22Rv1 (cell line): Measurements from ENCODE around the gene MEGF11.
A peak's percentile ranks its signal among the peaks of the same experiment; 100 is the strongest.

ENCODE experiments used
- H3K27ac ChIP-seq: fragments of 450-650 bp; 2 replicates; pipeline ENCODE4 v1.5.1; 2017
- CTCF ChIP-seq: fragments of 450-650 bp; IDR thresholded peaks from 2 replicates; pipeline ENCODE4 v1.5.1; 2017; ENCODE audit warnings: mild to moderate bottlenecking
- ZFX ChIP-seq: fragments of 450-650 bp; IDR thresholded peaks from 2 replicates; pipeline ENCODE4 v1.6.1; 2017; ENCODE audit warnings: antibody characterized with exemption, borderline replicate concordance

The MEGF11 gene

GRCh38 chr15:66293419-66294156 is 40.0 kb upstream of the MEGF11 start, which contains the start of gene DIS3L:
DIS3L (plus strand) TSS chr15:66293568; CDS start chr15:66293597, 29 bp downstream.
- peak within 1 kb of the TSS; percentile 83 for H3K27ac ChIP-seq
- TF ChIP-seq ZFX: no peak
- TF ChIP-seq CTCF: no peak

- TF ChIP-seq CTCF (no peak), ZFX (no peak)
Measured at GRCh38 chr15:66292571-66293418, 39.2 kb upstream of the MEGF11 start.

GRCh38 chr15:66291816-66292570 is 38.4 kb upstream of the MEGF11 start:
- TF ChIP-seq CTCF (no peak), ZFX (no peak)
- peak overlapping the region; percentile 83 for H3K27ac ChIP-seq

More at GRCh38 chr15:66292571-66293418, 39.2 kb upstream of the MEGF11 start:
- peak overlapping the region; percentile 83 for H3K27ac ChIP-seq

GRCh38 chr15:66290518-66290917 is 37.0 kb upstream of the MEGF11 start:
- no peak overlapping the region for H3K27ac ChIP-seq

GRCh38 chr15:66290007-66290406 is 36.5 kb upstream of the MEGF11 start:
- H3K27ac ChIP-seq: no peak overlapping the region
- TF ChIP-seq ZFX (no peak), CTCF (no peak)

More at GRCh38 chr15:66290518-66290917, 37.0 kb upstream of the MEGF11 start:
- TF ChIP-seq CTCF (no peak), ZFX (no peak)

- no peak overlapping the region for H3K27ac ChIP-seq
- TF ChIP-seq CTCF: no peak
- no peak for TF ChIP-seq ZFX
Measured at GRCh38 chr15:66288551-66289185, 35.1 kb upstream of the MEGF11 start.
